ENCODE measurements around the gene CCDC33. TPM values are rescaled to one million over a fixed set of nuclear protein-coding genes. Genes with fewer than 3 reads are reported as not detected.

The CCDC33 gene
- total RNA-seq, 2 experiments from 2014 or later: not detected

GRCh38 chr15:74211656-74212055 lies 24.5 kb upstream of the CCDC33 start:
- Mint-ChIP-seq H3K27me3 (ENCODE audit: low read depth) (peaks cover 4% of the 10 kb centered on the region), H3K4me1 (ENCODE audit: low read depth) (no peaks in the 10 kb centered on the region), H3K4me3 (no peak overlapping the region), H3K9me3 (no peaks in the 10 kb centered on the region), H3K36me3 (ENCODE audit: low read depth) (no peaks in the 10 kb centered on the region), H3K27ac (no peak overlapping the region)
- CTCF ChIA-PET: no interaction called here
- intact Hi-C loops (cut with micrococcal nuclease): no loop called here
- DNase-seq: no peak

GRCh38 chr15:74212494-74212893 lies 23.6 kb upstream of the CCDC33 start:
- CTCF ChIA-PET: no interaction called here
- H3K4me3 Mint-ChIP-seq: no peak overlapping the region
- no peak for DNase-seq
- H3K4me1 Mint-ChIP-seq (ENCODE audit: low read depth): no peaks in the 10 kb centered on the region
- intact Hi-C loops (cut with micrococcal nuclease): no loop called here
- H3K27ac Mint-ChIP-seq: no peak overlapping the region
- no peaks in the 10 kb centered on the region for H3K36me3 Mint-ChIP-seq (ENCODE audit: low read depth)
- H3K27me3 Mint-ChIP-seq (ENCODE audit: low read depth): peaks cover 4% of the 10 kb centered on the region
- no peaks in the 10 kb centered on the region for H3K9me3 Mint-ChIP-seq

GRCh38 chr15:74213858-74214284 lies 22.3 kb upstream of the CCDC33 start:
- Mint-ChIP-seq H3K4me3 (no peak overlapping the region), H3K27me3 (ENCODE audit: low read depth) (peaks cover 4% of the 10 kb centered on the region), H3K27ac (no peak overlapping the region), H3K4me1 (ENCODE audit: low read depth) (no peaks in the 10 kb centered on the region), H3K9me3 (no peaks in the 10 kb centered on the region), H3K36me3 (ENCODE audit: low read depth) (no peaks in the 10 kb centered on the region)
- CTCF ChIA-PET: no interaction called here
- intact Hi-C loops (cut with micrococcal nuclease): no loop called here
- no peak for DNase-seq

- intact Hi-C loops (cut with micrococcal nuclease): no loop called here
- Mint-ChIP-seq H3K4me3 (no peak overlapping the region), H3K27me3 (ENCODE audit: low read depth) (peaks cover 4% of the 10 kb centered on the region), H3K36me3 (ENCODE audit: low read depth) (no peaks in the 10 kb centered on the region), H3K4me1 (ENCODE audit: low read depth) (no peaks in the 10 kb centered on the region), H3K27ac (no peak overlapping the region), H3K9me3 (no peaks in the 10 kb centered on the region)
- CTCF ChIA-PET: no interaction called here
- DNase-seq: no peak
Observed at GRCh38 chr15:74214324-74215021, 21.7 kb upstream of the CCDC33 start.

GRCh38 chr15:74215958-74216357 lies 20.2 kb upstream of the CCDC33 start:
- Mint-ChIP-seq H3K27me3 (ENCODE audit: low read depth) (peaks cover 4% of the 10 kb centered on the region), H3K27ac (no peak overlapping the region), H3K4me1 (ENCODE audit: low read depth) (no peaks in the 10 kb centered on the region), H3K4me3 (no peak overlapping the region), H3K36me3 (ENCODE audit: low read depth) (no peaks in the 10 kb centered on the region), H3K9me3 (no peaks in the 10 kb centered on the region)
- CTCF ChIA-PET: no interaction called here
- intact Hi-C loops (cut with micrococcal nuclease): no loop called here
- DNase-seq: no peak

- Mint-ChIP-seq H3K4me3 (no peak overlapping the region), H3K27me3 (ENCODE audit: low read depth) (peaks cover 4% of the 10 kb centered on the region), H3K36me3 (ENCODE audit: low read depth) (no peaks in the 10 kb centered on the region), H3K4me1 (ENCODE audit: low read depth) (no peaks in the 10 kb centered on the region), H3K9me3 (no peaks in the 10 kb centered on the region), H3K27ac (no peak overlapping the region)
- DNase-seq: no peak
- CTCF ChIA-PET: no interaction called here
- intact Hi-C loops (cut with micrococcal nuclease): no loop called here
Observed at GRCh38 chr15:74216949-74217348, 19.2 kb upstream of the CCDC33 start.

GRCh38 chr15:74217907-74218885 lies 17.9 kb upstream of the CCDC33 start:
- no peak for DNase-seq
- Mint-ChIP-seq H3K27ac (no peak overlapping the region), H3K36me3 (ENCODE audit: low read depth) (no peaks in the 10 kb centered on the region), H3K4me3 (no peak overlapping the region), H3K9me3 (no peaks in the 10 kb centered on the region), H3K4me1 (ENCODE audit: low read depth) (peaks cover under 1% of the 10 kb centered on the region), H3K27me3 (ENCODE audit: low read depth) (peaks cover 4% of the 10 kb centered on the region)
- intact Hi-C loops (cut with micrococcal nuclease): no loop called here
- CTCF ChIA-PET: interaction anchor here (0.6 kb wide), 1 partner anchor 27 kb away, joined by 3 read pairs; no protein-coding TSS in a partner anchor

GRCh38 chr15:74220475-74221248 lies 15.5 kb upstream of the CCDC33 start:
- Mint-ChIP-seq H3K9me3 (no peaks in the 10 kb centered on the region), H3K4me1 (ENCODE audit: low read depth) (peaks cover 10% of the 10 kb centered on the region), H3K4me3 (no peak overlapping the region), H3K27me3 (ENCODE audit: low read depth) (peaks cover 3% of the 10 kb centered on the region), H3K27ac (no peak overlapping the region), H3K36me3 (ENCODE audit: low read depth) (no peaks in the 10 kb centered on the region)
- intact Hi-C loops (cut with micrococcal nuclease): no loop called here
- CTCF ChIA-PET: interaction anchor here (0.7 kb wide), 1 partner anchor 21 kb away, joined by 4 read pairs; no protein-coding TSS in a partner anchor
- DNase-seq: no peak

- H3K4me1 Mint-ChIP-seq (ENCODE audit: low read depth): peaks cover 10% of the 10 kb centered on the region
- intact Hi-C loops (cut with micrococcal nuclease): no loop called here
- CTCF ChIA-PET: interaction anchor here (0.6 to 1.5 kb wide), 3 partner anchors 12 to 90 kb away, joined by 3 to 4 read pairs (median 3); no protein-coding TSS in a partner anchor
- no peak overlapping the region for H3K4me3 Mint-ChIP-seq
- no peak overlapping the region for H3K27ac Mint-ChIP-seq
- H3K36me3 Mint-ChIP-seq (ENCODE audit: low read depth): no peaks in the 10 kb centered on the region
- no peaks in the 10 kb centered on the region for H3K9me3 Mint-ChIP-seq
- no peak for DNase-seq
- H3K27me3 Mint-ChIP-seq (ENCODE audit: low read depth): peaks cover 3% of the 10 kb centered on the region
Observed at GRCh38 chr15:74221399-74222239, 14.5 kb upstream of the CCDC33 start.

GRCh38 chr15:74222240-74223119 lies 13.6 kb upstream of the CCDC33 start:
- no peak overlapping the region for H3K27ac Mint-ChIP-seq
- peaks cover 10% of the 10 kb centered on the region for H3K4me1 Mint-ChIP-seq (ENCODE audit: low read depth)
- intact Hi-C loops (cut with micrococcal nuclease): no loop called here
- peaks cover 3% of the 10 kb centered on the region for H3K27me3 Mint-ChIP-seq (ENCODE audit: low read depth)
- no peak overlapping the region for H3K4me3 Mint-ChIP-seq
- DNase-seq: no peak
- no peaks in the 10 kb centered on the region for H3K9me3 Mint-ChIP-seq
- CTCF ChIA-PET: interaction anchor here (0.6 to 1.5 kb wide), 3 partner anchors 11 to 89 kb away, joined by 3 to 4 read pairs (median 3); no protein-coding TSS in a partner anchor
- H3K36me3 Mint-ChIP-seq (ENCODE audit: low read depth): no peaks in the 10 kb centered on the region

- intact Hi-C loops (cut with micrococcal nuclease): no loop called here
- peaks cover 10% of the 10 kb centered on the region for H3K4me1 Mint-ChIP-seq (ENCODE audit: low read depth)
- peaks cover 7% of the 10 kb centered on the region for H3K27me3 Mint-ChIP-seq (ENCODE audit: low read depth)
- no peaks in the 10 kb centered on the region for H3K9me3 Mint-ChIP-seq
- H3K36me3 Mint-ChIP-seq (ENCODE audit: low read depth): no peaks in the 10 kb centered on the region
- DNase-seq: no peak
- no peak overlapping the region for H3K4me3 Mint-ChIP-seq
- CTCF ChIA-PET: no interaction called here
- no peak overlapping the region for H3K27ac Mint-ChIP-seq
Observed at GRCh38 chr15:74225928-74226327, 10.2 kb upstream of the CCDC33 start.

Measured in activated naive CD4-positive, alpha-beta T cell treated with anti-CD3 and anti-CD28 coated beads for 36 hours (primary cell).